Activated T-cell treated with anti-CD3 and anti-CD28 coated beads, Interleukin-2, amount 50 U/mL, for 72 hours (primary cell): Measurements from ENCODE around the gene TTC12. TPM values are rescaled to one million over a fixed set of nuclear protein-coding genes. Genes with fewer than 3 reads are reported as not detected.

Experiments used
- ATAC-seq, 2 donors: fragments of 150-1000 bp; cut with Tn5 transposase; replicated peaks in 1 of 2; 2 replicates each; pipeline ENCODE4 v1.10.0; 2021; ENCODE audit warnings: moderate library complexity in 2 of 2, mild to moderate bottlenecking in 1 of 2
- DNase-seq, 2 donors: peaks; one replicate each; pipeline ENCODE4 v3.0.0; 2021 to 2022; ENCODE audit warnings: mixed read lengths in 1 of 2
- H3K27ac Mint-ChIP-seq: one replicate; pipeline ENCODE4 v1.8.0; 2022; ENCODE audit warnings: mild to moderate bottlenecking, moderate library complexity, mixed read lengths
- H3K27me3 Mint-ChIP-seq: one replicate; pipeline ENCODE4 v1.8.0; 2022; ENCODE audit warnings: low read depth, mixed read lengths
- H3K36me3 Mint-ChIP-seq, 2 donors: one replicate each; pipeline ENCODE4 v1.8.0; 2022; ENCODE audit warnings: mixed read lengths in 2 of 2, mild to moderate bottlenecking in 1 of 2; ENCODE audit not compliant: insufficient read depth in 2 of 2
- H3K4me1 Mint-ChIP-seq: one replicate; pipeline ENCODE4 v1.8.0; 2022; ENCODE audit warnings: low read depth, mixed read lengths
- H3K4me3 Mint-ChIP-seq, 2 donors: one replicate each; pipeline ENCODE4 v1.8.0; 2022; ENCODE audit warnings: mild to moderate bottlenecking in 2 of 2, mixed read lengths in 2 of 2, moderate library complexity in 2 of 2
- H3K9me3 Mint-ChIP-seq, 2 donors: one replicate each; pipeline ENCODE4 v1.8.0; 2022; ENCODE audit warnings: mixed read lengths in 2 of 2
- total RNA-seq, 2 donors: library from RNA; stranded (reverse); gene quantifications; one replicate each; pipeline ENCODE4 v1.2.3, GENCODE V29; 2022

Gene TTC12
- total RNA-seq, 2 donors from 2014 or later = 11.4 to 17.4 TPM

DNA sequence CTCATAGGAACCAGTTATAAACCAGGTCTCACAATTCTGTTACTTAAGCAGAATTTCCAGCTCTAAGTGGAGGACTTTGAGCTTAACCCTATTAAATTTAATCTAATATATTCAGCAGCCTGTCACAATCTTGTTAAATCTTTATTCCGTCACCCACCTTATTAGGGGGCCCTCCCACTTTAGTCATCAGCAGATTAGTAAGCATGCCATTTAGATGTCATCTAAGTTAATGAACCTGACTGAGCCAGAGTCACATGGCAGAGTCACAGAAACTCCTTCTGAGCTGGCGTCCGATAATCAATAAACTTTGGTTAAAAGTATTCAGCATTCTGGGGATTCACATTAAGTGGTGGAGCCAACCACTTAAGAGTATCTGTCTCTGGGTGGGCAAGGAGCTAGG, 35.1 kb downstream of the TTC12 start:
- Mint-ChIP-seq H3K36me3 (peaks cover 7 to 9% of the 10 kb centered on the region in 2 donors), H3K4me3 (no peak overlapping the region)

DNA sequence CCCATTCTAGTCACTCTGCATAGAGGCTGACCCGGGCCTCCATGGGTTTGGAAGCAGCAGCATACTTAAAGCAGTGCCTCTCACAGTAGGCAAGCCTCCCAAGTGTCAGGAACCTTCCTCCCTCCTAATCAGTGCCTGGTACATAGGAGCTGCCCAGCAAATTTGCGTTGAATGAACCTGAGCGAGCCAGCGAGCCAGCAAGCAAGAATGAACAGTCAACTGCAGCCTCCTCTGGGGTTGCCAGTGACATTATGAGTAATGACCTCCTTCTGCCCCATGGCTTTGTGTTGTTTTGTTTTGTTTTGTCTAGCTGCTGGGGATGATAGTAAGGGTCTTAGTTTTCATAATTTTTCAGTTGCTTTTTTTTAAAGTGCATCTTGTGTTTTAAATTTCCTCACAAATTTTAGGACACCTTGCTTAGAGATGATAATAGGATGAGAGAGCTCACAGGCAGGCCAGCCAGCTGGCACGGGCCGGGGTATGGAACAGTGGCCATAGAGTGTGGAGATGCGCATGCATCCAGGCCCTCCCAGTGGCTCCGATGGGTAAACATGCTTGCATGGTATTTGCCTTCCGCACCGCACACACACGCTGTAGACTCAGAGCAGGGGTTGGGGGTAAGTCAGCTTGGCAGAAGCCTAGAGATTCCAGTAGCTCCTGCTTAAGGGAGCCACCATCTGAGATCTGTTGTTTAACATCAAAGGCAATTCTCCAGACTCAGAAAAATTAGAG, 36.1 kb downstream of the TTC12 start:
- ATAC-seq (no peak), DNase-seq (no peak)
- Mint-ChIP-seq H3K27ac (no peak overlapping the region), H3K9me3 (peaks cover 6 to 7% of the 10 kb centered on the region in 2 donors), H3K36me3 (peaks cover 13 to 18% of the 10 kb centered on the region in 2 donors), H3K27me3 (no peaks in the 10 kb centered on the region), H3K4me3 (no peak overlapping the region), H3K4me1 (no peaks in the 10 kb centered on the region)

More for the DNA sequence above, 35.1 kb downstream of the TTC12 start:
- Mint-ChIP-seq H3K27ac (no peak overlapping the region), H3K27me3 (no peaks in the 10 kb centered on the region), H3K4me1 (no peaks in the 10 kb centered on the region), H3K9me3 (peaks cover 0 to 3% of the 10 kb centered on the region in 2 donors)
- DNase-seq = no peak
- ATAC-seq = no peak

DNA sequence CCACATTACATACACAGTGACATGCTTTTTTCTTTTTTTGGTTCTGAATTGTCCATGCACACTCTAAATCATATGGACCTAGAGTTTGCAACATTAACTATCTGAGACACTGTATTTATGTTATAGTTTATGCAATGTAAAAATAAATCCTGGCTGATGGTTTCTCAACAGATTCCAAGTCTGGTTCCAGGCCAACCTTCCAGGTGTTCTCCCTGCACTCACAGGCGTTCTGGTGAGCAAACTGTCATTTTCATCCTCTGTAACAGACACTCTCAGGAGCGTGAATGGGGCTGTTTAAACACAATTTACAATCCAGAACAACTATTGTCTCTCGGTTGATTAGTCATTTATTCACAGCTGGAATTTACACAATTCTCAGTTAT, 36.7 kb downstream of the TTC12 start:
- DNase-seq (no peak), ATAC-seq (no peak)
- Mint-ChIP-seq H3K4me3 (no peak overlapping the region), H3K27me3 (no peaks in the 10 kb centered on the region), H3K36me3 (peaks cover 17 to 23% of the 10 kb centered on the region in 2 donors), H3K27ac (no peak overlapping the region), H3K4me1 (no peaks in the 10 kb centered on the region), H3K9me3 (peaks cover 9 to 10% of the 10 kb centered on the region in 2 donors)

DNA sequence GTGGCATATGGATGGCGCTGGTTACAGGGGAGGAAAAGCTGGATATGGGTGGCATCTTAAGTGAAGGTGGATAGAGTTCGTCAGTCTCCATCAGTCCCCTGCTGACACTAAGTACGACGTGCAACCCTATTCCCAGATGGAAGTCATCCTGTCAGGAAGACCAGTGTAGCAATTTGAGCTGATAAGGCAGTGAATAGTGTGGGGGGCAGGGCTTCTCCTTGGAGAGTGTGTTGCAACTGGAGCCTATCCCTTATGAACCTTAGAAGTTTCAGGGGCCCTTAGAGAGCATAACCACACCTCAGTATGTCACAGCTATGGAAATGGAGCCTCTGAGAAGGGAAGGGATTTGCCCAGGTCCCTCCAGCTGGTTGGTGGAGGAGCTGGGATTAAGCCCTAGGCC, 37.1 kb downstream of the TTC12 start:
- no peaks in the 10 kb centered on the region for H3K4me1 Mint-ChIP-seq
- H3K27ac Mint-ChIP-seq = no peak overlapping the region
- no peaks in the 10 kb centered on the region for H3K27me3 Mint-ChIP-seq
- peaks cover 11 to 13% of the 10 kb centered on the region in 2 donors for H3K9me3 Mint-ChIP-seq
- H3K36me3 Mint-ChIP-seq = peaks cover 21 to 27% of the 10 kb centered on the region in 2 donors
- ATAC-seq = no peak
- no peak overlapping the region for H3K4me3 Mint-ChIP-seq
- no peak for DNase-seq

DNA sequence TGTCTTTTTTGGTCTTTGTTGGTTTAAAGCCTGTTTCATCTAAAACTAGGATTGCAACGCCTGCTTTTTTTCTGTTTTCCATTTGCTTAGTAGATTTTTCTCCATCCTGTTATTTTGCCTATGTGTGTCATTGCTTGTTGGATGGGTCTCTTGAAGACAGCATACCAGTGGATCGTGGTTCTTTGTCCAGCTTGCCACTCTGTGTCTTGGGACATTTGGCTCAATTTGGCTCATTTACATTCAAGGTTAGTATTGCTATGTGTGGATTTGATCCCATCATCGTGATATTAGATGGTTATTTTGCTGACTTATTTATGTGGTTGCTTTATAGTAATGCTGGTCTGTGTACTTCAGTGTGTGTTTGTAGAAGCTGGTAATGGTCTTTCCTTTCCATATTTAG, 41.8 kb downstream of the TTC12 start:
- Mint-ChIP-seq H3K9me3 (peaks cover 15 to 16% of the 10 kb centered on the region in 2 donors), H3K27me3 (no peaks in the 10 kb centered on the region), H3K36me3 (peaks cover 27 to 42% of the 10 kb centered on the region in 2 donors), H3K4me3 (no peak overlapping the region), H3K4me1 (no peaks in the 10 kb centered on the region), H3K27ac (no peak overlapping the region)
- DNase-seq = no peak
- no peak for ATAC-seq

DNA sequence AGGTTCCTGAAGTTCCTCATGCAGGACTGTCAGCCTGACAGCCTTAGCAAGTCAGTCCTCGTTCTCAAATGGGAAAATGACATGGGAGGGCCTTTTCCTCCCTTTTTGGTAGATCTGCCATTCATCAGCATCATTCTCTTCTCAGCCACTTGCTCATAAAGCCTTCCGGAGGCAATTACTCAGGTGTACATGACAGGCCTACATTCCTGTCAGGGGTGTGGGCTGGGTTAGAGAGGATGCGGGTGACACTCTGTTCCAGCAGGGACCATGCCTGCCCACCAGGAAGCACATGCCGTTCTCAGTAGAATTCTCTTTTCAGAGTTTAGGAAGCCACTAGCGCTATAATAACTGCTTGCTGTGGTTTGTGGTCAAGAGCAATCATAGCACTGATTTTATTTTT, 49.0 kb downstream of the TTC12 start:
- Mint-ChIP-seq H3K9me3 (no peaks in the 10 kb centered on the region), H3K4me3 (no peak overlapping the region), H3K4me1 (peaks cover 23% of the 10 kb centered on the region), H3K36me3 (peaks cover 0 to 4% of the 10 kb centered on the region in 2 donors), H3K27me3 (no peaks in the 10 kb centered on the region), H3K27ac (no peak overlapping the region)
- DNase-seq (no peak), ATAC-seq (no peak)

DNA sequence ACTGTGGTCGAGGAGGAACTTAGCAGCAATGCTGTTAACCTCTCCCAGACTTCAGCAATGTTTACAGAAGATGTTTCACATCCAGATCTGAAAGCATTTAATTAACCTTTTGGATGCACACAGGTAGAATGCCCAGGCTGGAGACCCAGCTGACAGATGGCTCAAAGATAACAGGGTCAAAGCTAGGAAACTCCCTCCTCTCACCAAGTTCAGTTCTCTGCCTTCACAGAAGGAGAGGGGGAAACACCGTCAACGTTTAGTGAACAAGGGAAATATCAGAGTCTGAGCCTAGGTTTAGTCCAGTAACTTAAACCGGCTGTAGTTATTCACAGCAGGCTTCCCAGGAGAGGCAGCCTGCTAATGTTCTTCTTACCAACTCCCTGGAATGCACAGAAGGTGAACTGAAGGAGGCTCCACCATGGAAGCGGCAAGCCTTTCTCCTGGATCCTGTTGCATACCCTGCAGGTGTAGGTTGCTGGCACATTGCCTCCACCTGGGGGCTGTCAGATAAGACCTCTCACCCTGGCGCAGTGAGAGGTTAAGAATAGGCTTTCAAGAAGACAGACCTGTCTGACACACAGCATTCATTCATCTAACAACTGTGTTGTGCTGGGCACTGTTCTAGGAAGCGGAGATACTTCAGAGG, 49.7 kb downstream of the TTC12 start:
- Mint-ChIP-seq H3K27ac (no peak overlapping the region), H3K4me3 (no peak overlapping the region), H3K36me3 (peaks cover 0 to 1% of the 10 kb centered on the region in 2 donors), H3K9me3 (no peaks in the 10 kb centered on the region), H3K27me3 (no peaks in the 10 kb centered on the region), H3K4me1 (peaks cover 23% of the 10 kb centered on the region)
- no peak for DNase-seq
- no peak for ATAC-seq

DNA sequence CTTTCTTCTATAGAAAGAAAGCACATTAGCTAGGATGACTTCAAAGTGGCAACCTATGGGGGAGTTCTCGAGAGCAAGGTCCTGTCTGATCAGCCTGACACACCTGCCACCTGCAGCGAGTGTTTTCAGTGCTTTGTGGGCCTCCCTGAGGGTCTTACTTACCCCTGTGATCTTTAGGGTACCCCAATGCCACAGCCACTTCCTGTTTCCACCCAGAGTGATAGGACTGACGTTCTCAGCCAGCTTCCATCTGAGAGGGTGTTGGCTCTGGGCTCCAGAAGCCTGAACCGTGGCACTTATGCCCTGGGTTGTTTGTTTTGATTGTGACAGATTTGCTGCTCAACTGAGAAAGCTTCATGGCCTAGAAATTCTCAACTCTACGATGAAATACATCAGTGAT, 51.5 kb downstream of the TTC12 start:
- Mint-ChIP-seq H3K9me3 (no peaks in the 10 kb centered on the region), H3K4me1 (peaks cover 23% of the 10 kb centered on the region), H3K4me3 (no peak overlapping the region), H3K36me3 (no peaks in the 10 kb centered on the region), H3K27ac (no peak overlapping the region), H3K27me3 (no peaks in the 10 kb centered on the region)
- DNase-seq = no peak
- ATAC-seq = no peak

DNA sequence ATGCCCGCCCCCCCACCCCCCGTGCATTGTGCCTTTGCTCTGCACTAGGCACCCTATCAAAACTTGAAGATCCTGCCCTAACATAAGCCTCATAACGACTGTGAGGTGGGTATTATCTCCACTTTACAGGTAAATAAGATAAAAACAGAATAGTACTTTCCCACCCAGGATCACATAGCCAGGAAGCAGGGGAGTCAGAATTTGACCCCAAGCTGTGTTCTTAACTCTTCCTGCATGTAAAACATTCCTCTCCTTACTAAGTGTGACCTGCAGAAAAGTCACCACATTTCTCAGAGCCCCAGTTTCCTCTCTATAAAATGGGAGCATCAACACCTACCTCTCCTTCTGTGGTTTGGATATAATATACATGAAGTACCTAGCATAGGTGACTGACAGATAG, 55.0 kb downstream of the TTC12 start:
- ATAC-seq (no peak), DNase-seq (no peak)
- H3K27ac Mint-ChIP-seq = no peak overlapping the region
- no peak overlapping the region for H3K4me3 Mint-ChIP-seq
- no peaks in the 10 kb centered on the region for H3K27me3 Mint-ChIP-seq
- no peaks in the 10 kb centered on the region for H3K9me3 Mint-ChIP-seq
- peaks cover 15% of the 10 kb centered on the region for H3K4me1 Mint-ChIP-seq
- no peaks in the 10 kb centered on the region for H3K36me3 Mint-ChIP-seq

DNA sequence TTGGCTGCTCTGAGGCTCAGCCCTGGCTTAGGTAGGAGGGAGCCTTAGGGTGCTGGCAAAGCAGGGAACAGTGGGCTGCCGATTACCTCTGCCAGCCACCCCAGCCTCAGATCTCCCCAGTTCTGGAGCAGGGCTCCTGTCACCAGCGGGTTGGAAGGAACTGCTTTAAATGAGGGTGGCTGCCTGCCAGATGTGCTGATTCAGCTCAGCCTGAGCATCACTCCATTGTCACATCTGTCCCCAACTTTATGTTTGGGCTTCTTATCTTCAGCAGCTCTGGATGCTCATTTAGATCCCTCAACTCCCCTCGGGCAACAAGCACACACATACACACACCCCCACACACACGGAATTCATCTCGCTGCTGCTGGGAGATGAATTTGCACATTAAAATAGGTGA, 56.3 kb downstream of the TTC12 start:
- H3K27ac Mint-ChIP-seq = no peak overlapping the region
- peaks cover 10% of the 10 kb centered on the region for H3K4me1 Mint-ChIP-seq
- no peaks in the 10 kb centered on the region for H3K9me3 Mint-ChIP-seq
- H3K36me3 Mint-ChIP-seq = no peaks in the 10 kb centered on the region
- no peak overlapping the region for H3K4me3 Mint-ChIP-seq
- ATAC-seq (no peak), DNase-seq (no peak)
- no peaks in the 10 kb centered on the region for H3K27me3 Mint-ChIP-seq

DNA sequence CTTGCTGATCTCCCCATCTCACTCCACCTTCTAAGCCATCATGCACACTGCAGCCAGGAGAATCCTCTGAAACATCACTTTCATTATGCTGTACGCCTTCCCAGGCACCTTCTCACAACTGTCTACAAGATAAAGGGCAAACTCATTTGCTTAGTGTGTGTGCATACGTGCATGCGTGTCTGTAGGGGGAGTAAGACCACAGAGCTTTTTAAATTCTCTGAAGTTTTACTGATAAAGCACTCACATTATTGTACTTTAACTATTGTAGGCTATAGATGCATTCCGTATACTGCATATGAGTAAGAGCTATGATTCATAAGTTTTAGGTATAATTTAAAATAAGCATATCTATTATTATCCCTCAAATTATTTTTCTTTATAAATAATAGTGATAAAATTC, 57.9 kb downstream of the TTC12 start:
- Mint-ChIP-seq H3K4me3 (no peak overlapping the region), H3K27ac (no peak overlapping the region), H3K27me3 (no peaks in the 10 kb centered on the region), H3K9me3 (no peaks in the 10 kb centered on the region), H3K36me3 (no peaks in the 10 kb centered on the region), H3K4me1 (no peaks in the 10 kb centered on the region)
- no peak for DNase-seq
- no peak for ATAC-seq

DNA sequence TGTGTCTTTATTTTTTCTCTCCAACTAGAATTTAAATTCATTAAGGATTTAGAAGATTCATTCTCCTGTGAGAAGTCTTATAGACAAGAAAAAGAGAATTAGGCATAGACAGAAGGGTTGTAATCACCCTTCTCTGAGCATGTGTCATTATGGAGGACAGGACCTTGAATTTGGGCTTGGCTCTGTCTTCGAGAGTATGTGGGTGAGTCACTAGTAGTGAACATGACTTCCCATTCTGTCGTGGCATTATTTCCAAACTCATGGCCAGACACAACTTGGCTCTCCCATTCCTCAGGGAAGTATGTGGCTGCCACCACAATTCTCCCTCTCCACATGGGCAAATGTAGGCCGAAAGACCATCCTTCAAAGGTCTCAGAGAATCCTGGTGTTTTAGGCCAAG, 58.9 kb downstream of the TTC12 start:
- DNase-seq = no peak
- Mint-ChIP-seq H3K27ac (no peak overlapping the region), H3K36me3 (no peaks in the 10 kb centered on the region), H3K27me3 (no peaks in the 10 kb centered on the region), H3K4me3 (no peak overlapping the region), H3K9me3 (no peaks in the 10 kb centered on the region), H3K4me1 (no peaks in the 10 kb centered on the region)
- ATAC-seq = no peak

DNA sequence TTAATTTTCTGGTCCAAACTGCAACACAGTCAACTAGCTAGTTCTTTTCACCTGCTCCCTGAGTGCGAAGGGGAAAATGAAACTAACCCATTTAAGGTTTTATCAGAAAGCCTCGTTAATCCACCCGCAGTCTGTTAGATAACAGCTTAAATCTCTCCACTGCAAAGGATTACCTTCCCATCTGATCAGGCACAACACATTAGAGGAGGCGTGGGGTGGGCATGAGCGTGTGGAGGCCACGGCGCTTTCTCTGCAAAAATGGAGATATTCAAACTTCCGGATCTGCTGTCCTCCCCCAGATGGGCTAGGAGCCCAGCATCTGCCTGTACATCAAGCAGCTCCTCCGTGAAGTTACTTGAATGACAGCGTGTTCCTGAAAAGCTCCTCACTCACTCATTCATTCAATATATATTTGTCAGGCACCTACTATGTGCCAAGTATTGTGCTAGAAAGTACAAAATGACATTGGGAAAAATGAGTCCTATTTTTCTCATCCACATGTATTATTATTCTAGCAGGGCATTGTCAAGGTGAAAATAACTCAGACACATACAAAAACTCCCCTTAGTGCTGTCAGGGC, 59.7 kb downstream of the TTC12 start:
- H3K27ac Mint-ChIP-seq = no peak overlapping the region
- H3K27me3 Mint-ChIP-seq = no peaks in the 10 kb centered on the region

More for the DNA sequence above, 59.7 kb downstream of the TTC12 start:
- H3K4me1 Mint-ChIP-seq = no peaks in the 10 kb centered on the region
- ATAC-seq (no peak), DNase-seq (no peak)
- H3K4me3 Mint-ChIP-seq = no peak overlapping the region
- H3K36me3 Mint-ChIP-seq = no peaks in the 10 kb centered on the region
- H3K9me3 Mint-ChIP-seq = no peaks in the 10 kb centered on the region
